Measurements from ENCODE around the gene TENT4B. TPM values are rescaled to one million over a fixed set of nuclear protein-coding genes. Genes with fewer than 3 reads are reported as not detected.

The TENT4B gene
- total RNA-seq, 1 experiment from 2014 or later: 11.4 TPM

DNA sequence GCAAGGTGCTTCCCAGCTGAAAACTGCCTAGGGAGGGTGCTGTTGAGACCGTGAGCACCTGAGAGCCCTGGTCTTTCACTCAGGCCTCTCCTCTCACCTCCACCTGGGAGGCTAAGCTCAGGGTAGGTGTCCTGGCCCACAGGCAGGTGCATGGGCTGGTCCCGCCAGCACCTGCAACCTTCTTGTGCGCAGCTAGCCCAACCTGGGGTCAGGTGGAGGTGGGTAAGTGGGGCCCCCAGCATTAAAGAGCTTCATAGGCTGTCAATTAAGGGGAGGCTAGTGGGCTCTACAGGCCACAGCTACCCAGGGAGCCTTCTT lies 122.0 kb downstream of the TENT4B start:
- Histone ChIP-seq H2AFZ (no peak overlapping the region), H3K36me3 (ENCODE audit: low read depth) (no peaks in the 10 kb centered on the region), H3K27me3 (ENCODE audit: insufficient read depth, low read depth) (no peaks in the 10 kb centered on the region), H3K9me2 (ENCODE audit: insufficient read depth) (no peaks in the 10 kb centered on the region), H3K4me2 (no peak overlapping the region), H3K9me3 (ENCODE audit: insufficient read depth, low read depth) (no peaks in the 10 kb centered on the region), H3K27ac (no peak overlapping the region), H3F3A (ENCODE audit: insufficient read depth, low read depth) (peaks cover 10% of the 10 kb centered on the region; the same call in 1 of the 2 replicates), H3K4me3 (no peak overlapping the region), H3K79me2 (ENCODE audit: low read depth) (no peaks in the 10 kb centered on the region), H3K4me1 (replicated peaks; ENCODE audit: insufficient read depth) (peaks cover 11% of the 10 kb centered on the region), H4K20me1 (ENCODE audit: insufficient read depth) (peaks cover 3% of the 10 kb centered on the region; the same call in 1 of the 2 replicates)
- TF ChIP-seq CTCF (conservative IDR thresholded peaks at IDR 0.05): no peak
- no peak for TF ChIP-seq EZH2 (IDR thresholded peaks at IDR 0.05; ENCODE audit: low read depth)
- CTCF ChIA-PET: no interaction called here
- POLR2A ChIA-PET (ENCODE audit: unreplicated experiment): no interaction called here
- DNase-seq: no peak
- intact Hi-C loops (cut with micrococcal nuclease; ENCODE audit: unreplicated experiment): no loop called here
- no TSS peak for BruUV-seq (replicated peaks)

- Histone ChIP-seq H3K9me2 (ENCODE audit: insufficient read depth) (no peaks in the 10 kb centered on the region), H3K27ac (no peak overlapping the region), H3K4me3 (no peak overlapping the region), H3K9me3 (ENCODE audit: insufficient read depth, low read depth) (no peaks in the 10 kb centered on the region), H3K4me2 (no peak overlapping the region), H2AFZ (no peak overlapping the region), H4K20me1 (ENCODE audit: insufficient read depth) (peaks cover 3% of the 10 kb centered on the region; the same call in 1 of the 2 replicates), H3K36me3 (ENCODE audit: low read depth) (no peaks in the 10 kb centered on the region), H3F3A (ENCODE audit: insufficient read depth, low read depth) (peaks cover 10% of the 10 kb centered on the region; the same call in 1 of the 2 replicates), H3K4me1 (replicated peaks; ENCODE audit: insufficient read depth) (peaks cover 11% of the 10 kb centered on the region), H3K27me3 (ENCODE audit: insufficient read depth, low read depth) (no peaks in the 10 kb centered on the region), H3K79me2 (ENCODE audit: low read depth) (no peaks in the 10 kb centered on the region)
- no TSS peak for BruUV-seq (replicated peaks)
- POLR2A ChIA-PET (ENCODE audit: unreplicated experiment): no interaction called here
- no peak for DNase-seq
- CTCF ChIA-PET: no interaction called here
- intact Hi-C loops (cut with micrococcal nuclease; ENCODE audit: unreplicated experiment): no loop called here
- no peak for TF ChIP-seq CTCF (conservative IDR thresholded peaks at IDR 0.05)
- TF ChIP-seq EZH2 (IDR thresholded peaks at IDR 0.05; ENCODE audit: low read depth): no peak
Observed at GRCh38 chr16:50275428-50276325, 122.6 kb downstream of the TENT4B start.

- Histone ChIP-seq H3K4me1 (replicated peaks; ENCODE audit: insufficient read depth) (peaks cover 11% of the 10 kb centered on the region), H3K79me2 (ENCODE audit: low read depth) (no peaks in the 10 kb centered on the region), H3K9me2 (ENCODE audit: insufficient read depth) (no peaks in the 10 kb centered on the region), H3K27ac (no peak overlapping the region), H3K27me3 (ENCODE audit: insufficient read depth, low read depth) (no peaks in the 10 kb centered on the region), H3K36me3 (ENCODE audit: low read depth) (no peaks in the 10 kb centered on the region), H3F3A (ENCODE audit: insufficient read depth, low read depth) (peaks cover 10% of the 10 kb centered on the region; the same call in 1 of the 2 replicates), H3K4me2 (no peak overlapping the region), H4K20me1 (ENCODE audit: insufficient read depth) (peaks cover 3% of the 10 kb centered on the region; the same call in 1 of the 2 replicates), H3K9me3 (ENCODE audit: insufficient read depth, low read depth) (no peaks in the 10 kb centered on the region), H3K4me3 (no peak overlapping the region), H2AFZ (no peak overlapping the region)
- DNase-seq: no peak
- TF ChIP-seq CTCF (conservative IDR thresholded peaks at IDR 0.05) (no peak), EZH2 (IDR thresholded peaks at IDR 0.05; ENCODE audit: low read depth) (no peak)
- POLR2A ChIA-PET (ENCODE audit: unreplicated experiment): no interaction called here
- no TSS peak for BruUV-seq (replicated peaks)
- CTCF ChIA-PET: no interaction called here
- intact Hi-C loops (cut with micrococcal nuclease; ENCODE audit: unreplicated experiment): no loop called here
Observed at GRCh38 chr16:50276326-50276640, 123.2 kb downstream of the TENT4B start.
